ENCODE measurements around the gene A1CF.

GRCh38 chr10:50931948-50932431, 46.6 kb upstream of the A1CF start:
- no peak for TF ChIP-seq CTCF (IDR thresholded peaks at IDR 0.05)
- TF ChIP-seq POLR2AphosphoS5 (IDR thresholded peaks at IDR 0.05): no peak

Measured in sigmoid colon (tissue), 4 donors.